IPS DF 19.7 (cell line): ENCODE results near the gene CENPT.
"Not testable (repeated sequence)": the region's sequence is repeated elsewhere in the genome, so short reads cannot be mapped to it uniquely, and the experiment has no call there.

Experiments
- DNase-seq: peaks from one replicate; pipeline ENCODE4 v3.0.0-alpha.2; 2013; ENCODE audit warnings: low read depth, low spot score

The CENPT gene

GRCh38 chr16:67877064-67877463 is 29.6 kb upstream of the CENPT start:
- no peak for DNase-seq

GRCh38 chr16:67874372-67874771 is 26.9 kb upstream of the CENPT start:
- no peak for DNase-seq

GRCh38 chr16:67873435-67874370 is 26.2 kb upstream of the CENPT start:
- no peak for DNase-seq

DNA sequence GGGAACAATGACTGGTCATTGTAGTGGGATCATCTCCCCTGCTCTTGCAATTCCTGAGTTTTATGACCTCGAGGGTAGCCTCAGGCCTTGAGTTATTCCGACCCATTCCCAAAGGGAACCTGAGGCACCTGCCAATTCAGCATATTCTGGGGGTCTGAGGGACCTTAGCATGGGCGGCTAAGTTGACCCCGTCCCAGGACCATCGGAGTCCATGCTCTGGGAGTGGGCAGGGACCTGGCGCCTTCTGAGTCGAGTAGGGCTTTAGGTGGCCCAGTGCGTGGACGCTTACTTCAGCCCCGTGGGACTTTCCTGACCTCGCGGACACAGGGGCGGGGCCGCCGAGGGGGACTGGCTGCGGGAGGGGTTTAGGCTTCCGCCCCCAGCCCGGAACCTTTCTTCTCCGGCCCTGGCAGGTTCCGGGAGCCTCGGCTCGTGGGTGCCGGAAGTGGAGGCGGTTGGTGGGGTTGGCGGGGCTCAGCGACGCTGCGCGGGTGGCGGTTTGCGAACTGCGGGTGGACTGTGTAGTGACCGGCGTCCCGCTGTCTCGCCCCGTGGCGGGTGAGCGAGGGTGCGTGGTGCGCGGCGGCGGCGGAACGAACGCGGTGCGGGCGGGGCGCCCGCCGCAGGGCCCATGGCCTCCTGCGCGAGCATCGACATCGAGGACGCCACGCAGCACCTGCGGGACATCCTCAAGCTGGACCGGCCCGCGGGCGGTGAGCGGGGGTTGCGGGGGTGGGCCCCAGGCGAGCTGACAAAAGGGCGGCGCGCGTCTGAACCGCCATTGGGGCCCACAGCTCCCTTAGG is 25.3 kb upstream of the CENPT start, which contains the start of gene EDC4:
EDC4 (plus strand) TSS at position 422 of the 804 bp plus-strand sequence; CDS start at position 632, 210 bp downstream.
- no peak for DNase-seq

- DNase-seq: no peak
These were observed 24.7 kb upstream of the CENPT start for GRCh38 chr16:67872131-67872630.

DNA sequence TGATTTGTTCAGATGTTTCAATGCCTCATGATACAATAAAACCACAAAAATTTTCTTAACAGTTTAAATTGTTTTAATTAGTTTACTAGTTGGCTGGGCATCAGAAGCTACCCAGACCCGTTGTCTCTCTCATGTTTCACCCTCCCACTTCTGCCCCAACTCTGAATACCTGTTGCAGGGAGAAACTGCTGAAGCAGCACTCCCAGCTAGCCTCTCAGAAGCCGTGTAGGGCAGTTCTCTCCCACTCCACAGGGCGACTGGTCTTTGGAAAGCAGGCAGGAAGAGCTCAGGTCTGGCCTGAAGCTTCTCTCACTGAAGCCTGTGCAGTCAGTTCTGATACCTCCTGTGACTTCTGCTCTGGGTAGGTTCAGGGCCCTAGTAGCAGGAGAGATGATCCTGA is 23.8 kb upstream of the CENPT start:
- no peak for DNase-seq

DNA sequence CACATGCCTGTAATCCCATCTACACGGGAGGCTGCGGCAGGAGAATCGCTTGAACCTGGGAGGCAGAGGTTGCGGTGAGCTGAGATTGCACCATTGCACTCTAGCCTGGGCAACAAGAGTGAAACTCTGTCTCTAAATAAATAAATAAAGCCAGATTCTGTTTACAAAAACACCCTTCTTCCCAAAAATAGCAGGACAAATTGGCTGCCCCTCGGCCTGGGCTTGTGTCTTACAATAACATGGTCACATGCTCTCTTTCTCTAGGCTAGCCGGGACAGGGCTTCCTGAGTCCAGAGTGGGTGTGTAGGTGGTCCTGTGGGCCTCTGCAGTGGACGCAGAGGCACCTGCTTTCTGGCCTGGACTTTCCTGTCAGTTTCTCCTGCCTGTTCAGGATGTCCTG is 22.2 kb upstream of the CENPT start:
- no peak for DNase-seq

DNA sequence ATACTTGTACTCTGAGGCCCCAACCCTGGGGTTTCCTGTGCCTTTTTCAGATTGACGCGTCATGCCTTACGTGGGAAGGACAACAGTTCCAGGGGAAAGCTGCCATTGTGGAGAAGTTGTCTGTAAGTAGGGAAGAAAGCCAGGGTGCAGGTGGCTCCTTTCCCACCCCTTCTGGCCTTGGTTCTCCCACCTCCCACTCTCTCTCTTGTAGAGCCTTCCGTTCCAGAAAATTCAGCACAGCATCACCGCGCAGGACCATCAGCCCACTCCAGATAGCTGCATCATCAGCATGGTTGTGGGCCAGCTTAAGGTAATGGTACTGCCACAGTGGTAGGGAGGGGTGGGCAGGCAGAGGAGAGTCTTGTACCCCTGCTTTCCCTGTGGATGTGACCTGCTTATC is 20.8 kb upstream of the CENPT start:
- no peak for DNase-seq

DNA sequence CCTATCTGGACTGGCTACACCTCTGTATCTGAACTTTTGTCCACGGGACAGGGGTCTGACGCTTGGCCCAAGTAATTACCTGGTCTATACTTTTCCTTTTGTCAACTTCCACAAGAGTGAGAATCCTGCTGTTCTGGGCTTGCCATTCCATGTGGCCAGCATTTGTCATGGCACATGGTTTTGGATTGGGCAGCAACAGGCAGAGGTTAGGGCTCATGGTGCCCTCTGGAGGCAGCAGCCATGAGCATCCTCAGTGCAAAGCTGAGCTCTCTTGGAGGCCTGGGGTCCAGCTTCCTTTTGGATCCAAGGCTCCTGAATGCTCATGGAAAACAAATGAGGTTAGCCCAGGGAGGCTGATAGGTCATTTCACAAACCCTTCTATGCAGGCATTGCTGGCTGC is 17.8 kb upstream of the CENPT start:
- DNase-seq: no peak

DNA sequence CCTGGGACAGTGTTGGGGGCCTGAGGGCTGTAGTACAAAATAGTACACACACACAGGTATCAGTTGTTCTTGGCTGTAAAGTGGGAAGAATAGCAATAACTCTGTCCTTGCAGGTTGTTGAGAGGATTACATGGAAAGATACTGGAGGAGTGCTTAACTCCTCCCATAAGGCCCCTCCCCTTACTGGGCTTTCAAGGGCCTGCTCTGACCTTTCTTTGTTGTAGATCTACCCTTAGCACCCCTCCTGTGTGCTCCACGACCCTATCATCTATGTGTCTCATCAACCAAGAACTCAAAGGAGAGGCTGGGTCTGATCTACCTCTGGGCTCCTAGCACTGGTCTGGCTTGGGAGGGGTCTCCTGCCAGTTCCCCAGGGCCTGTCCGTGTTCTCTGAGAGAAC is 17.1 kb upstream of the CENPT start:
- no peak for DNase-seq

GRCh38 chr16:67864044-67864443 is 16.6 kb upstream of the CENPT start:
- DNase-seq: not testable (repeated sequence)

DNA sequence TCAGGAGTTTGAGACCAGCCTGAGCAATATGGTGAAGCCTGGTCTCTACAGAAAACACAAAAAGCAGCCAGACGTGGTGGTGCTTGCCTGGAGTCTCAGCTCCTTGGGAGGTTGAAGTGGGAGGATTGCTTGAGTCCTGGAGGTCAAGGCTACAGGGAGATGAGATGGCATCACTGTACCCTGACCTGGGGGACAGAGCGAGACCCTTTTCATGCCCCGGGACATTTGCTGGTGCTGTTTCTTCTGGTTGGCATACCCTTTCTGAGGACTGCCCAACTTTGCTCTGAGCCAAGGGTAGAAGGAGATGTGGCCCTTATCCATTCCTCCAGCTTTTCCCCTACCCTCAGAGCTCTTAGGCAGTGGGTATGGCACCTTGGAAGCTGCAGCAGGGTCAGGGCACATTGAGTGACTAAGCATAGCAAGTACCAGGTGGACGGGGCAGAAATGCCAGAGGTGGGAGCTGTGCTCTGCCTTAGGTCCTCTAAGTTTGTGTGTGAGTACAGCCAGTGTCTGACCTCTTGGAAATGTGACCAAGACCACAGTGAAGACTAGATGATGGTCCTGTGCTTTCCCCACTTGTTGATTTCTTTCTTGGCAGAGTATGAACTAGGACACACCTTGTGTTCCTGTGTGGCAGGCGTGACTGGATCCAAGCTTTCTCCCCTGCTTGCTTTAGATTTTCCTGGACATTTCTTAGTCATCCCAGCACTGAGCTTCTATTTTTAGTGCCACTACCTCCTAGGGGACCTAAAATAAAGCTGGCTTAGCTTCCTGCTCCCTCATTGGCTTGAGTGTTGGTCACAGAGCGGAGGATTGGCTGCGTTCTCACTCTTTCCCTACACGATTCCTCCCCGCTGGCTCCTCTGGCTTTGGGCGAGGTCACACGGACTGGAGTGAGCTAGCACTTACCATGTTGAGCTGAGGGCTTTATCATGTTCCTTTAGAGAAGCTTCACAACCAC is 15.4 kb upstream of the CENPT start:
- DNase-seq: no peak

DNA sequence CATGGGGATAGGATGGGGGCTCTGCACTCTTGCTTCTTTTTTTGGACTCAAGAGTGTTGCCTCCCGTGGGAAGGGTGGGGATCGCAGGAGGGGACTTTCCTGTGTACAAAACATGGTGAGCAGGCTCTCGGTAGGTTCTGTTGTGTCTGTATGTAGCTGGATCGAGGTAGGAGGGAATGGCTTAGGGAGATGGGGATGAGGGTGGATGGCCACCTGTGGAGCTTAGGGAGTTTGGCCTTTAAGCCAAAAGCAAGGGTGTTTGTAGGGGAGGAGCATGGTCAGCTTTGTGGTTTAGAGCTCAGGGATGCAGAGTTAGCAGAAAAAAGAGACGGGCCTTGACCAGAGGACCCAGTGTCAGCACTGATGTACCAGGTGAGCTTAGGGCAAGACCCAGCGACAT is 14.4 kb upstream of the CENPT start:
- no peak for DNase-seq

GRCh38 chr16:67860589-67861398 is 13.3 kb upstream of the CENPT start:
- DNase-seq: no peak

- no peak for DNase-seq
These were observed 11.0 kb upstream of the CENPT start for GRCh38 chr16:67858500-67858899.

DNA sequence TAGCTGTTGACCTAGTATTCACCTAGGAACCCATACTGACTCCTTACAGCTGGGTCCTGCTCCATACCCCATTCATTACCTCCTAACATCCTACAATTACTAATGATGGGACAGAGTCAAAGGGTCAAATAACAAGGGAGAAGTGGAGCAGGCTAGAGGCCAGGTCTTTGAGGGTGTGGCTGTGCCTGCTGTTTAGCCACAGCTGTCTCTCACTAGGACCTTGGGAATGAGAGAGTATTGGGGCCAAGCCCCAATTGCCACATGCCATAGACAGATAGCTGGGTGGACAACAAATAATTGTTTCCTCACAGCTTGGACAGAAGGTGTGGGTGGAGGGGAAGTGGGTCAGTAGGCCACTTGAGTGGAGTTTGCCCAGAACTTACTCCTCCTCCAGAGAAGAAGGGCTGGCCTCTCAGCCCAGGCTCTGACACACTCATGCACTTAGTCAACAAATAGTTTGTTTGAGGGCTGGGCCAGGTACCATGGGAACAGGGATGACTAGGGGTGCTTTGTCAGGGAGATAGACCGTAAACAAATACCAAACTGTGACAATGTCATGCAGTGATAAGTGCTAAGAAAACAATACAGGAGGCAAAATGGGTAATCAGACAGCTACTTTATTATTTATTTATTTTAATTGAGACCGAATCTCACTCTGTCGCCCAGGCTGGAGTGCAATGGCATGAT is 10.2 kb upstream of the CENPT start:
- no peak for DNase-seq

DNA sequence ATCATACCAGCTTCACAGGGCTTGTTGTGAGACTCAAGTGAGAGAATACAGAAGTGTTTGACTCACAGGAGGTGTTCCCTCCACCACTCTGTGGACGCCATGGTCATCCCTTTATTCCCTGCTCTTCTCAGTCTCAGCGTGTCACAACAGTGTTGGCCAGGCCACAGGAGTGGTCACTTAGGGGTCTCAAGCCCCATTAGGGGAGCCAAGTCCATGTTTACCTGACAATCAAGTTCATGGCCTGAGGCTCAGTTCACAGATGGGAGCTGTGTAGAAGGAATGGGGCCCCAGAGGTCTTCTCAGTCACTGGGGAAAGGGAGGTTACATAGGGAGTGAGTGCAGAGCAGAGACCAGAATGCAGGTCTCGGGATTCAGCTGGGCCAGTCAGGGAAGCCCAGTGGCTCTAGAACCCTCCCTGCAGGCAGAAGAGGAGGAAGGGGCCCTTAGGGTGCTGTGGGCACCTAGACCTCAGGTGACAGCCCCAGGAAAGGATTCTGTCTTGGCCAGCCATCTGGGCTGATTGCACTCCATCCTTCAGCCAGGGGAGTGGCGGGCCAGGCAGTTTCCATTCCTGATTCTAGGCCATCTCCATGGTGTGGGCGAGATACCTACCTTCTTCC is 9.5 kb upstream of the CENPT start:
- no peak for DNase-seq

- no peak for DNase-seq
These were observed 8.3 kb upstream of the CENPT start for GRCh38 chr16:67855789-67856188.

GRCh38 chr16:67853670-67854069 is 6.2 kb upstream of the CENPT start:
- no peak for DNase-seq
